Inferior parietal cortex (tissue), 1 donor: Measurements from ENCODE around the gene RBMS1.
A peak's percentile ranks its signal among the peaks of the same experiment; 100 is the strongest.

ENCODE experiments used
- DNase-seq: peaks from one replicate; pipeline ENCODE4 v3.0.0-alpha.2; 2016; ENCODE audit errors: extremely low spot score

The RBMS1 gene

GRCh38 chr2:160334028-160334741, 159.4 kb downstream of the RBMS1 start:
- no peak for DNase-seq

DNA sequence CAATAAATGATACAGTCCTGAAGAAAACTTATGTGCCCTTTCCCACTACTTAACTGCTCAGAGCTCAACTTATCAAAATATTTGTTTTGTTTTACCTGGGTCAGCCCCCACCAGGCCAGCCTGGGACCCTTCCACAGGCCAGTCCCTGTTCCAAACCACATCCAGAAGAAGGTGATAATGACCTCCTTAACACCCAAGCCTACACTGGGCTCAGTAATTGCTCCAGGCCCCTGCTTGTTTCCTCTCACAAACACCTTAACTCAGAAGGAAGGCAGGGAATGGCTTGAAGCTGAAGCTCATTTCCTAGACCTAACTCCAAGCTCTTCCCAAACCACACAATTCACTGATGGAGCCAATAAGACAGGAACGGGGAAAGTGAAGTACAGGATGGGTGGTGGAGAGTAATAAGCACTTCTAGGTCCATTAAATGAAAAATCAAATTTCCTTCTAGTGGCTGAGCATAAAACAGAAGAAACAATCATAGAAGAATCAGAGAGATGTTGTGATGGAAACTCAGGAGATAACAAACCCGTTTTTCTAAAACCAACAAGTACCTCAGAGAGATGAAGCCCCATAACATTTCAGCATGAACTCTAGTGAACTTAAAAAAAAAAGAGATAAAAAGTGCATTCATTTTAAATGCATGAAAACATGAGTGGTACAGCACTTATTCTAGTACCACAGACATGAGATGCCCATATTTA, 160.1 kb downstream of the RBMS1 start:
- no peak for DNase-seq

- no peak for DNase-seq
Measured at GRCh38 chr2:160332318-160332717, 161.3 kb downstream of the RBMS1 start.

DNA sequence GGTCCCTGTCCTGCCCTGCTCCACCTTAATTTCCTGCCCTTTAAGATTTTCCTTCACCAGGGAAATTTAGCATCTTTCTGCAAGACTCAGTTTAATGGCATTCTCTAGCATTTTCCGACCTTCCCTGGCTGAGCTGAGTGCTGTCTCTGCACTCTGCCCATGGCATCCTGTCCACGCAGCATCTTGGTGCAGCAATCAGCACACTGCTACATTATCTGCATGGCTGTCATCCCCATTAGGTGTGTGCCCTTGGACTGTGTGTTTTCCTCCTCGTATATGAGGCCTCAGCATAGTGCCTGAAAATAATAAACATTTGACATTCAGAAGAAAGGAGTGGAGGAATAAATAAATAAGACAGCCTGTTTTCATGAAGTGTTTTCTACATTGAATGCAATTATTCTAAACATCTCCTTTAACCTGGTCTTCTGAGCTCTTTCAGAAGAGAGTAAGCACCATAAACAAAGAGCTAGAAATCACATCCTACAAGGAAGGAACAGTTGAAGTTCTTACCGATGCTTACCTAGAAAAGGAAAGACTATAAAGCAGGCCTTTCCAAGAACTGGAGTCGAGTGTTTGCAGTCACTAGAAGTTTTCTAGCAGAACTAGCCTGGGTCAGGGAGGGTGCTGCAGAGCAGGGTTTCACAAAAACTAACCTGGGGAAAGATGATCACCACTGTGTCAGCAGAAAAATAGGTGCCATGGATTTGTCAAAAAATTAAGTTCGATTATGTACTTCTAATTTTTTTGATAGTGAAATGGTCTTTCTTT, 162.2 kb downstream of the RBMS1 start:
- DNase-seq: no peak

GRCh38 chr2:160328811-160329527, 164.6 kb downstream of the RBMS1 start:
- DNase-seq: no peak

GRCh38 chr2:160326786-160327185, 166.8 kb downstream of the RBMS1 start:
- DNase-seq: no peak

GRCh38 chr2:160325418-160325817, 168.2 kb downstream of the RBMS1 start:
- DNase-seq: no peak

- no peak for DNase-seq
Measured at GRCh38 chr2:160324917-160325316, 168.7 kb downstream of the RBMS1 start.

DNA sequence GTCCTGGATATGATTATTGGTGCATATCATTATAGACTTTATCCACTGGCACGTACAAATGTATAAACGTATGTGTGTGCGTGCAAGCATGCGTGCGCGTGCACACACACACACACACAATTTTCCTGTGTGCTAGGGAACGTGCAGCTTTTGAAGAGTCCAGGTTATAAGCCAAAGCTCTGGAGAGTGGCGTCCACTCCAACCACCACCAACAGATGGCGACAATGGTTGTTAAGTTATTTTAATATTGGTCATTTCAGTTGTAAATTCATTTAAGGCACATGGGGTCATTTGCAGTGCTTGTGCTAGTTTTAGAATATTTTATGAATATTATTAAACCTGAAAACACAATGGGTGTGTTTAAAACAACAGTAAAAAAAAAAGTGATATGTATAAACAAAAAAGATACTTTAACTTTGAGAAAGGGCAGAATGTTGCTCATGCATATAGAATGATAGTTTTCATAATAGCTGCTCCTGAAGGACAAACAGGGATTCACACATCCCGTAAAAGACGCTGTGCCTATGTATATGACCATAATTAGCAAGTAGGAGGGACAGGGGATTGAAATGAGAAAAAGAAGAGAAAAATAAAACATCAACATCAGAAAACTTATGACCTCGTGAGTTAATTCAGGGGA, 169.3 kb downstream of the RBMS1 start:
- peak; percentile 32 for DNase-seq

- DNase-seq: no peak
Measured at GRCh38 chr2:160322320-160322719, 171.3 kb downstream of the RBMS1 start.

DNA sequence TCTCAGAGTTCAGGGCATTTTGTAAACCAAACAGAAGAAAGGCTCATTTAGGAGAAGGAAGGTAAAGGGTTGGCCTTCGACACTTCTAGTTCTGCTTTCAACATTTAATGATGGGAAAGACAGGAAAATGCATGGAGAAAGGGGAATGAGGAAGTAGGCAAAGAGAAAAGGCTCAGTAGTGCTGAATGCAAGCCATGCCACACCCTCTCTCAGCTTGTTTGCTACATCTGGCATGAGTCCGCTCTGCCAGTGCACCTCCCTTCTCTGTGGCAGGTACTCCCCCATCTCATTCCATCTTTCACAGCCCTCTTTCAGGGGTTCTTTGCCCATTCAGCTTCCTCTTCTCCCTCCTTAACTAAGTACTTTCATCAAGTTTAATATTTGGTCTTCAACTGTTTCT, 172.6 kb downstream of the RBMS1 start:
- no peak for DNase-seq

GRCh38 chr2:160319700-160320099, 173.9 kb downstream of the RBMS1 start:
- no peak for DNase-seq

GRCh38 chr2:160318218-160318617, 175.4 kb downstream of the RBMS1 start:
- DNase-seq: no peak

DNA sequence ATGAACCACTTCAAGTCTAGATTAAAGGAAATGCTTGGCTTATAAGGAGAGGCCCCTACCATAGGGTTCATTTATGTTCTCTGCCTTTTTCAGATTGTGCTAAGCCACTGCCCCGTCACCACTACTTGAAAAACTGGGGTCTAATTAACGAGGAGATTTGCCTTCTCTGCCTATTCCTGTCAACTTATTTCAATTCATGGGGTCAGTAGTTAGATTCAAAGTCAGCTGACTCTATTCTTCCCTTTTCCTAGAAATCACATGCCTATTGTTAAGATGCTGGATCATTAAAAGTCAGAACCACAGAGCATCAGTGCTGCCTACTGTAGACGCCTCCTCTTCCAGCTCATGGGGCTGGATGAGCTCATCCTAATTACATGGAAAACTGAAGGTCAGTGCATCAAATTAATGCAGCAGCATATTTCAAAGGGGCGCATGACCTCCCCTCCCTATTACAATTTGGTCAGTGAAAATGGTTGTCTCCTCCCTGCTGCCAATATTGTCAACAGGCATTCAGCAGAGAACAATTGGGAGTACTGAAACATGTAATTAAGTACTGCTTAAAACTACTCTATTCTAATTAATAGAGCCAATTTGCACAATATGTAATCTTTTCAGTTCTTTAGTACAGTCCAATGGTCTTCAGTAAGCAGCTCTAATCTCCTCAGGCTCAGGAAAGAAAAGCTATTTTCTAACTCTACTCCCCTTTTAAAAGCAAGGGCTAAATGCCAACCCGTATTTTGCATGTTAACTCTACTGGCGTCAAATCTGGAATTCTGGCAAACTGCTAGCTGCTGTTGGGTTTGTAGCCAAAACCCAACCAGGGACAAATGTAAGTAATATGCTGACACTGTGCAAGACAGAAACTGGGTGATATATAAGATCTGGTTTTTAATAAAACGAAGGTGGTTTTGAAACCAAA, 176.2 kb downstream of the RBMS1 start:
- peak; percentile 43 for DNase-seq

- no peak for DNase-seq
Measured at GRCh38 chr2:160315337-160315736, 178.3 kb downstream of the RBMS1 start.

GRCh38 chr2:160310118-160310828, 183.3 kb downstream of the RBMS1 start:
- no peak for DNase-seq

- no peak for DNase-seq
Measured at GRCh38 chr2:160309585-160309984, 184.0 kb downstream of the RBMS1 start.

DNA sequence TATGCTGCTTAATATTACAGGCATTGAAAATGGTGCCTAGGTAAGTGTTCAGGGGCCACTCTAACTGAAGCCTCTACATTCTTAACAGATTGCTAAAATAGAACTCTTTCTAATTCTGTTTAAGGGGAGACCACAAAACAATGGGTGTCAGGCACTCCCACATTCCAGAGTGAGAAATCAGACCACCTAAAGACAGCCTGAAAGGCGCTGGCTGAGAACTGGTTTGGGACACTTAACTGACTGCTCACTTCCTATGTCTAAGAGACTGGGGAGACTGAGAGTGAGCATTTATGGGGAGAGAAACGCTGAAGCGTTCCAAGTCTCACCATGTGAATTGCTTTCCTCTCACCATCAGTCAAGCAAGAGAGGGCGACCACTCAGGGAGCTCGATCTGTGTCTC, 184.7 kb downstream of the RBMS1 start:
- DNase-seq: no peak

- DNase-seq: no peak
Measured at GRCh38 chr2:160308476-160308875, 185.1 kb downstream of the RBMS1 start.

DNA sequence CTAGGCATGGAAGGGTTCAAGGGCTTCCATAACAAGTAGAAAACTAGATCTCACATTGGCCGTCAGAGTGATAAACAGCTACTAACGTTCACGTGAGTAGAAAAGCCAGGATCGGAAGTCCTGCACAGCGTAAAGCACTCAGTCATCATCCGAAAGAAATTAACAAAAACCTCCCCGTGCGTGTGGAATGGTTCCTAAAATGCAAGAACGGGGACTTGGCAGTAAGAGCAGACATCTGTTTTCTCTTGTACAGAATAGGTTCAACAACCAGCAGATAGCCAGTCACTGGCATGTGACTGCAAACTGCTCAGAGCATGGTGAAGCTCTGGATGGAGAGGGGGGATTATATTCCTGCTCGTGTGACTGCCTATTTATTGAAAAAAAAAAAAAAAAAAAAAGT, 186.6 kb downstream of the RBMS1 start:
- DNase-seq: no peak
